OCI-LY3 (cell line): ENCODE data around the gene AREL1.

Experiments used
- H2AFZ ChIP-seq: fragments of 200-600, 300-600 bp; shearing (Covaris generic); 2 replicates; pipeline ENCODE4 v1.6.0; 2014; ENCODE audit warnings: antibody characterized with exemption, low read depth, low read length
- H3K27ac ChIP-seq: fragments of 200-600, 300-600 bp; sonication (generic); 2 replicates; pipeline ENCODE4 v1.5.1; 2014; ENCODE audit warnings: mild to moderate bottlenecking, low read length, moderate library complexity, mixed read lengths
- H3K27me3 ChIP-seq: fragments of 200-600, 300-600 bp; sonication (generic); 2 replicates; pipeline ENCODE4 v1.6.1; 2014; ENCODE audit warnings: low read depth, low read length, mixed read lengths
- H3K36me3 ChIP-seq: fragments of 200-600, 300-600 bp; sonication (generic); replicated peaks from 2 replicates; pipeline ENCODE3; 2014; ENCODE audit warnings: low read depth, low read length, mixed read lengths
- H3K4me1 ChIP-seq: fragments of 300-600, 200-600 bp; sonication (generic); 2 replicates; pipeline ENCODE4 v1.6.1; 2014; ENCODE audit warnings: low read length, mixed read lengths
- H3K4me2 ChIP-seq: fragments of 200-600, 300-600 bp; sonication (generic); 2 replicates; pipeline ENCODE4 v1.6.1; 2014; ENCODE audit warnings: low read length, mixed read lengths
- H3K4me3 ChIP-seq: fragments of 300-600, 200-600 bp; sonication (generic); 2 replicates; pipeline ENCODE4 v1.5.1; 2014; ENCODE audit warnings: antibody characterized with exemption, mild to moderate bottlenecking, low read length, moderate library complexity
- H3K79me2 ChIP-seq: fragments of 300-600, 200-600 bp; shearing (Covaris generic); 2 replicates; pipeline ENCODE4 v1.6.1; 2014; ENCODE audit warnings: mild to moderate bottlenecking, low read length, mixed read lengths
- H3K9ac ChIP-seq: fragments of 300-600, 200-600 bp; shearing (Covaris generic); 2 replicates; pipeline ENCODE4 v1.6.0; 2014; ENCODE audit warnings: mild to moderate bottlenecking, low read length, moderate library complexity
- H3K9me3 ChIP-seq: fragments of 200-600, 300-600 bp; shearing (Covaris generic); 2 replicates; pipeline ENCODE4 v1.6.1; 2014; ENCODE audit warnings: low read length, mixed read lengths; ENCODE audit not compliant: insufficient read depth
- H4K20me1 ChIP-seq: fragments of 200-600, 300-600 bp; sonication (generic); 2 replicates; pipeline ENCODE4 v1.6.1; 2016; ENCODE audit warnings: low read length, mixed read lengths; ENCODE audit not compliant: insufficient read depth
- CTCF ChIP-seq: fragments of 200-600, 300-600 bp; sonication (generic); IDR thresholded peaks from 2 replicates; pipeline ENCODE4 v1.5.1; 2014; ENCODE audit warnings: antibody characterized with exemption, low read length, low read depth
- EZH2phosphoT487 ChIP-seq: fragments of 200-600 bp; shearing (Covaris generic); IDR thresholded peaks from 2 replicates; pipeline ENCODE4 v1.6.1; 2018; ENCODE audit warnings: antibody characterized with exemption, mixed run types, low read depth

AREL1 gene

GRCh38 chr14:74645756-74646470 is 67.0 kb downstream of the AREL1 start:
- Histone ChIP-seq H3K9ac (no peak overlapping the region), H3K9me3 (no peaks in the 10 kb centered on the region), H3K36me3 (no peaks in the 10 kb centered on the region), H3K27me3 (no peaks in the 10 kb centered on the region), H3K27ac (no peak overlapping the region), H3K4me1 (no peaks in the 10 kb centered on the region), H3K79me2 (no peaks in the 10 kb centered on the region), H3K4me2 (no peak overlapping the region), H4K20me1 (no peaks in the 10 kb centered on the region), H3K4me3 (no peak overlapping the region), H2AFZ (no peak overlapping the region)
- no peak for TF ChIP-seq EZH2phosphoT487
- no peak for TF ChIP-seq CTCF

- Histone ChIP-seq H3K79me2 (no peaks in the 10 kb centered on the region), H2AFZ (no peak overlapping the region), H3K27me3 (no peaks in the 10 kb centered on the region), H3K27ac (no peak overlapping the region), H3K9me3 (no peaks in the 10 kb centered on the region), H4K20me1 (no peaks in the 10 kb centered on the region), H3K36me3 (no peaks in the 10 kb centered on the region), H3K4me2 (no peak overlapping the region), H3K4me3 (no peak overlapping the region), H3K9ac (no peak overlapping the region), H3K4me1 (no peaks in the 10 kb centered on the region)
- TF ChIP-seq EZH2phosphoT487 (no peak), CTCF (no peak)
These were observed 67.6 kb downstream of the AREL1 start for GRCh38 chr14:74645244-74645643.

GRCh38 chr14:74641601-74642391 is 71.1 kb downstream of the AREL1 start:
- Histone ChIP-seq H3K4me2 (no peak overlapping the region), H3K27ac (no peak overlapping the region), H3K9me3 (no peaks in the 10 kb centered on the region), H3K27me3 (no peaks in the 10 kb centered on the region), H3K4me3 (no peak overlapping the region), H3K79me2 (no peaks in the 10 kb centered on the region), H4K20me1 (no peaks in the 10 kb centered on the region), H3K36me3 (no peaks in the 10 kb centered on the region), H3K9ac (no peak overlapping the region), H3K4me1 (peaks cover 11% of the 10 kb centered on the region), H2AFZ (no peak overlapping the region)
- TF ChIP-seq CTCF (no peak), EZH2phosphoT487 (no peak)

GRCh38 chr14:74638966-74639365 is 73.9 kb downstream of the AREL1 start:
- Histone ChIP-seq H3K27me3 (0 out of 2 replicates have a peak, but pooled peaks cover 13% of the 10 kb centered on the region), H2AFZ (no peak overlapping the region), H3K36me3 (no peaks in the 10 kb centered on the region), H3K9ac (no peak overlapping the region), H3K27ac (no peak overlapping the region), H3K4me3 (no peak overlapping the region), H3K4me2 (no peak overlapping the region), H3K4me1 (peaks cover 11% of the 10 kb centered on the region), H4K20me1 (no peaks in the 10 kb centered on the region), H3K79me2 (no peaks in the 10 kb centered on the region), H3K9me3 (no peaks in the 10 kb centered on the region)
- TF ChIP-seq EZH2phosphoT487 (no peak), CTCF (no peak)
